ENCODE data around the gene PREX1.

DNA sequence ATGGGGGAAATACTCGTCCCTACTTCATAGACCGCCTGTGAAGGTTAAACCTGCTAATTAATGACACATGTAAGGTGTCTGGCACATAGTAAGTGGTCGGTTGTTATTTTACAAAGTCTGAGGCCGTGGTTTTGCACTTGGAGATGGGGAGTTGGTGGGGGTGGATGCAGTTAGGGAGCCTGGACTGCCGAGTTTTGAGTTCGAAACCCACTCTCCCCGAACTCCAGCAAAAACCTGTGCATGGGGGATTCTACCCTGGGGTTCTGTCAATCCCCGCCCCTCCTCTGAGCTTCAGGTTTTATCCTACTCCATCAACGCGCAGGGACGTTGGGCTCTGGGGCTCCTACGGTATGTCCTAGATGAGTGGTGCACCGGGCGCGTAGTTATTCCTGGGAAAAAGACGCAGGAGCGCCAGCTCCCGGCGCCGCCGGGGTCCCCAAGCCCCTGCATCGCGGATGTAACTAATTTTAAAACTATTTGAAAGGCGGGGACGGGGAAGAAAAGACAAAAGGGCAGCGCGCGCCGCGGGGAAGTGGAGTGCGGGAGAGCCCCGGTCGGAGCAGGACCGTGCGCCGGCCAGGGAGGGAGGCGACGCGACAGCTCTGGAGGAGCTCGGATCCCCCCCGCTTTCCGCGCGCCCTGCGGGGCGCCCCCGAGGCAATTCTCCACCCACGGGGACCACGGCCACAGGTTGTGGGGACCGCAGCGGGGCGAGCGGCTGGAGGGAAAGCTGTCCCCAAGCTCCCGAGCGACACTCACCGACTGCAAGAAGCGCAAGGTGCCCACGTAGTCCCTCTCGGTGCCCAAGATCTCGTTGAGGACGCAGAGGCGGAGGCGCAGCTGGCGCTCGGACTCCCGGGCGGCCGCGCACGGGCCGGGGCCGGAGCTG, 672 bp downstream of the PREX1 start:
- TF ChIP-seq SIN3A (IDR thresholded peaks at IDR 0.05; ENCODE audit: borderline replicate concordance, low read depth, low read length) (no peak), GABPA (IDR thresholded peaks at IDR 0.05; ENCODE audit: low read depth) (no peak), EP300 (IDR thresholded peaks at IDR 0.05; ENCODE audit: borderline replicate concordance in 1 of 2, low read depth in 1 of 2, low read length in 1 of 2) (no peak), REST (IDR thresholded peaks at IDR 0.05; ENCODE audit: low read depth, low read length) (no peak), POLR2AphosphoS5 (IDR thresholded peaks at IDR 0.05; ENCODE audit: low read depth, low read length) (no peak), MXI1 (IDR thresholded peaks at IDR 0.05; ENCODE audit: low read depth, low read length) (no peak)
- TF ChIP-seq, protein P1, sequence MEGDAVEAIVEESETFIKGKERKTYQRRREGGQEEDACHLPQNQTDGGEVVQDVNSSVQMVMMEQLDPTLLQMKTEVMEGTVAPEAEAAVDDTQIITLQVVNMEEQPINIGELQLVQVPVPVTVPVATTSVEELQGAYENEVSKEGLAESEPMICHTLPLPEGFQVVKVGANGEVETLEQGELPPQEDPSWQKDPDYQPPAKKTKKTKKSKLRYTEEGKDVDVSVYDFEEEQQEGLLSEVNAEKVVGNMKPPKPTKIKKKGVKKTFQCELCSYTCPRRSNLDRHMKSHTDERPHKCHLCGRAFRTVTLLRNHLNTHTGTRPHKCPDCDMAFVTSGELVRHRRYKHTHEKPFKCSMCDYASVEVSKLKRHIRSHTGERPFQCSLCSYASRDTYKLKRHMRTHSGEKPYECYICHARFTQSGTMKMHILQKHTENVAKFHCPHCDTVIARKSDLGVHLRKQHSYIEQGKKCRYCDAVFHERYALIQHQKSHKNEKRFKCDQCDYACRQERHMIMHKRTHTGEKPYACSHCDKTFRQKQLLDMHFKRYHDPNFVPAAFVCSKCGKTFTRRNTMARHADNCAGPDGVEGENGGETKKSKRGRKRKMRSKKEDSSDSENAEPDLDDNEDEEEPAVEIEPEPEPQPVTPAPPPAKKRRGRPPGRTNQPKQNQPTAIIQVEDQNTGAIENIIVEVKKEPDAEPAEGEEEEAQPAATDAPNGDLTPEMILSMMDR (IDR thresholded peaks at IDR 0.05) = no peak
- TF ChIP-seq, protein P2, sequence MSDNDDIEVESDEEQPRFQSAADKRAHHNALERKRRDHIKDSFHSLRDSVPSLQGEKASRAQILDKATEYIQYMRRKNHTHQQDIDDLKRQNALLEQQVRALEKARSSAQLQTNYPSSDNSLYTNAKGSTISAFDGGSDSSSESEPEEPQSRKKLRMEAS (IDR thresholded peaks at IDR 0.05; ENCODE audit: low read depth) = no peak
